ENCODE measurements around the gene BLM. TPM values are rescaled to one million over a fixed set of nuclear protein-coding genes. Genes with fewer than 3 reads are reported as not detected.
"Not testable (repeated sequence)": the region's sequence is repeated elsewhere in the genome, so short reads cannot be mapped to it uniquely, and the experiment has no call there.

BLM gene
- total and polyA plus RNA-seq, 8 donors = 3.7 to 13.1 (median 8.7) TPM

DNA sequence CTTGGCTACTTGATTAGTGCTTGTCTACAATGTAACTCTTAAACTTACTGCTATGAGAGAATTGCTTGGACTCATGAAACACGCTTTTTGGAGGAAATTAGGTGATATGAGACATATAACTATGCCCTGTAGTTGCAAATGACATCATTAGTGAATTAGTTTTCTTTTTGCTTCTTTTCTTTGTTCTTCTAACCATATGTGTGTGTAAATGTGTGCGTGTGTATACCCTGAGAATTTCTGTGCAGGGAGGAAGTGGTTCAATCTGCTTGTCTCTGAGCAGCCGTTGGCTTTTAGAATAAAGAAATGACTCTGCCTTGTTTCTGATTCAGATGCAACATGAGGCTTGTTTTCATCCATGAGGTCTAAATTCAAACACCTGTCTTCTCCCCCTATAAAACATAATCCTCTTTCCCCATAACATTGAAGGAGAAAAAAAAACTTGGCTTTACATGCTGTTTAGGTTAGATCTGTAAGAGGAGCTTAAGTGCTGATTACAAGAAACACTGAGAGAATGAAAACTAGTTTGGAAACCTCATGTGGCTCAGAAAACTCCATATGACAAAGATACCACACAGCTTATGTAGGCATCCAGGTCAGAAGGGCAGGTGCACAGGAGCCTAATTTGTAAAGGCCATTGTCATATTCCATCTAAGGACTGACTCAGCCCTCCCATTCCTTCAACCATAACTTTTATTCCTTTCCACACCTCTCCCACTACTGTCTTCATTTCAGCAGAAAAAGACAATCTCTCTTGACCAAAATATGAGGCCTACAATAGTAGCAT, 30.5 kb upstream of the BLM start:
- intact Hi-C loops (cut with DNase I) = no loop called here
- Histone ChIP-seq H3K4me1 (peaks cover 0 to 12% of the 10 kb centered on the region in 2 donors), H3K9me3 (peaks cover 0 to 11% of the 10 kb centered on the region in 2 donors), H3K4me3 (no peak overlapping the region), H3K27ac (peak overlapping the region in 1 of 2 donors; percentile 16), H3K36me3 (no peaks in the 10 kb centered on the region), H3K27me3 (no peaks in the 10 kb centered on the region)
- TF ChIP-seq, protein P1, sequence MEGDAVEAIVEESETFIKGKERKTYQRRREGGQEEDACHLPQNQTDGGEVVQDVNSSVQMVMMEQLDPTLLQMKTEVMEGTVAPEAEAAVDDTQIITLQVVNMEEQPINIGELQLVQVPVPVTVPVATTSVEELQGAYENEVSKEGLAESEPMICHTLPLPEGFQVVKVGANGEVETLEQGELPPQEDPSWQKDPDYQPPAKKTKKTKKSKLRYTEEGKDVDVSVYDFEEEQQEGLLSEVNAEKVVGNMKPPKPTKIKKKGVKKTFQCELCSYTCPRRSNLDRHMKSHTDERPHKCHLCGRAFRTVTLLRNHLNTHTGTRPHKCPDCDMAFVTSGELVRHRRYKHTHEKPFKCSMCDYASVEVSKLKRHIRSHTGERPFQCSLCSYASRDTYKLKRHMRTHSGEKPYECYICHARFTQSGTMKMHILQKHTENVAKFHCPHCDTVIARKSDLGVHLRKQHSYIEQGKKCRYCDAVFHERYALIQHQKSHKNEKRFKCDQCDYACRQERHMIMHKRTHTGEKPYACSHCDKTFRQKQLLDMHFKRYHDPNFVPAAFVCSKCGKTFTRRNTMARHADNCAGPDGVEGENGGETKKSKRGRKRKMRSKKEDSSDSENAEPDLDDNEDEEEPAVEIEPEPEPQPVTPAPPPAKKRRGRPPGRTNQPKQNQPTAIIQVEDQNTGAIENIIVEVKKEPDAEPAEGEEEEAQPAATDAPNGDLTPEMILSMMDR (IDR thresholded peaks at IDR 0.05) = no peak
- DNase-seq = no peak
- no peak for ATAC-seq

DNA sequence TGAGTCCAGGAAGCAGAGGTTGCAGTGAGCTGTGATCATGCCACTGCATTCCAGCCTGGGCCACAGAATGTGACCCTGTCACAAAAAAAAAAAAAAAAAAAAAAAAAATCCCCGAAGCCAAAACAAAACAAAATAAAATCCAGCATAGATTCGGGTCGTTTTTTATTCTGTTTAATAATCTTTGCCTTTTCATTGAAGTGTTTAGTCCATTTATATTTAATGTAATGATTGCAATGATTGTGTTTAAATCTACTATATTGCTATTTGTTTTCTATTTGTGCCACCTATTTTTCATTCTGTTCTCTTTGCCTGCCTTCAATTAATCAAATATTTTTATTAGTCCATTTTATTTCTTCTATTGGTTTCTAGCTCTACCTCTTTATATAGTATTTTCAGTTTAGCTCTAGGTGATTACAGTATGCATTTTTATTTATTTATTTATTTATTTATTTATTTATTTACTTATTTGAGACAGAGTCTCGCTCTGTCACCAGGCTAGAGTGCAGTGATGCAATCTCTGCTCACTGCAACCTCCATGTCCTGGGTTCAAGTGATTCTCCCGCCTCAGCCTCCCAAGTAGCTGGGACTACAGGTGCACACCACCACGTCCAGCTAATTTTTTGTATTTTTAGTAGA, 27.7 kb upstream of the BLM start:
- DNase-seq; ATAC-seq; H3K27me3 ChIP-seq; intact Hi-C loops (cut with DNase I); H3K36me3 ChIP-seq; H3K4me3 ChIP-seq; H3K27ac ChIP-seq: not testable (repeated sequence)
- H3K9me3 ChIP-seq = peaks cover 0 to 11% of the 10 kb centered on the region in 2 donors
- peaks cover 0 to 12% of the 10 kb centered on the region in 2 donors for H3K4me1 ChIP-seq

DNA sequence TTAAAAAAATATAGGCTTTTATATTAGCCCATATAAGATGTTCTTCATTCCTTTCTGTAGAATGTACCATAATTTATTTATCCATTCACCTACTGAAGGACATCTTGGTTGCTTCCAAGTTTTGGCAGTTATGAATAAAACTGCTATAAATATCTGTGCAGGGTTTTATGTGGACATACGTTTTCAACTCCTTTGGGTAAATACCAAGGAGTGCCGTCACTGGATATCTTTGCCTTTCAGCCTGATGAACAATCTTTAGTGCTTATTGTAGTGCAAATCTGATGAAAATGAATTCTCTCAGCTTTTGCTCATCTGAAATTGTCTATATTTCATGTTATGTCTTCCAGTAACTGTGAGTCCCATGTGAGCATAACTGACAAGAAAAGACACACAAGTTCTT, 26.6 kb upstream of the BLM start:
- Histone ChIP-seq H3K4me1 (peaks cover 0 to 11% of the 10 kb centered on the region in 2 donors), H3K27me3 (no peaks in the 10 kb centered on the region), H3K4me3 (no peak overlapping the region), H3K9me3 (peaks cover 0 to 11% of the 10 kb centered on the region in 2 donors), H3K27ac (no peak overlapping the region), H3K36me3 (no peaks in the 10 kb centered on the region)
- no peak for DNase-seq
- ATAC-seq = no peak
- TF ChIP-seq, protein P1 (IDR thresholded peaks at IDR 0.05) = no peak
- intact Hi-C loops (cut with DNase I) = loop anchor here in 1 of 2 donors (5.0 kb wide), 1 partner anchor 38 kb away; no protein-coding TSS in a partner anchor

DNA sequence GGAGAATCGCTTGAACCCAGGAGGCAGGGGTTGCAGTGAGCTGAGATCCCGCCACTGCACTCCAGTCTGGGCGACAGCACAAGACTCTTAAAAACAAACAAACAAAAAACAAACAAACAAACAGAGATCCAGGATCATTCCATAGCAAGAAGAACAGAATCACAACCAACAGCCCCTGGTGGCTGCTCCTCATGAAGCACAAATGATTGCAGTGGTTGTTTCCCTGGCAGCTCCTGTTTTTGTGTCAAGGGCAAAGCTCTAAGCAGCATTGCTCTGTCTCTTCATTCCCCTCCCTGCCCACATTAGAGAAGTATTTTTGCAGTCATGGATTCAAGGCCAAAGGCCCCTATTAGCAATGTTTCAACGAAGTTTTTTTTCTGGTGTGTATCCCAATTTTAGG, 25.8 kb upstream of the BLM start:
- DNase-seq (no peak), ATAC-seq (no peak)
- H3K27ac ChIP-seq = no peak overlapping the region
- no peak overlapping the region for H3K4me3 ChIP-seq
- H3K4me1 ChIP-seq = peaks cover 0 to 3% of the 10 kb centered on the region in 2 donors
- TF ChIP-seq, protein P1 (IDR thresholded peaks at IDR 0.05) = no peak
- H3K9me3 ChIP-seq = peaks cover 0 to 11% of the 10 kb centered on the region in 2 donors
- H3K36me3 ChIP-seq = no peaks in the 10 kb centered on the region
- intact Hi-C loops (cut with DNase I) = loop anchor here in 1 of 2 donors (5.0 kb wide), 1 partner anchor 39 kb away; no protein-coding TSS in a partner anchor
- no peaks in the 10 kb centered on the region for H3K27me3 ChIP-seq

DNA sequence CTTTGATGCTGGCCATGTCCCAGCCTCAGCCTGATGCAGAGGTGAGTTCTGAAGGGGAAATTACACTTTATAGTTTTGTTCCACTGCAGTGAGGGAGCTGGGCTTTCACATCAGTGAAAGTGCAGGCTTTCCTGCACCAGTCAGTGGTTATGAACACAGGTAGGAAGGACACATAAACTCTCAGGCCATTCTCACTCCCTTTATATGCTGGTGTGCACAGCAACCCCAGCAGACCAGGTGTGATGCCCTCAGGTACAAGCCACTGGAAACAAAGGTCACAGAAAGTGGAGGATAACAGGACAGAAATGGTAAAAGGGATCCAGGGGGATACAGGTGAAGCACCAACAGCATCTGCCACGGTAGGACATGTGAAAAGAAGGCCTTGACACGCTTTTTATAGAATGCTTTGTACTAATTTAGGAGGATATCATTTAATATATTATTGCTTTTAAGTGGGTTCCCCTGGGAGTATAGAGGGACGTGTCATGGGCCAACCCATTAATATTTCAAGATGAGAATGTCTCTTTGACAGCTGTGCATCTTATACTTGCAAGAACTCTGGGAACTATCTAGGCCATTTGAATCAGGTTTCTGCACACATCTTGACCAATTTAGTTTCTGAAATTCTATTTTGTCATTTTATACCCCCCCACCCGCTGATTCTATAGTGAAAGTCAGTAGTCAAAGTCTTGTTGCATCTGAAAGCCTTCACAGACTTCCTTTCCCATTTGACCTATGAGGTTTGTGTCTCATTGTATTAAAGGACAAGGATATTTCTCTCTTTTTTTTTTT, 25.0 kb upstream of the BLM start:
- intact Hi-C loops (cut with DNase I) = loop anchor here in 1 of 2 donors (5.0 kb wide), 1 partner anchor 40 kb away; no protein-coding TSS in a partner anchor

More for the DNA sequence above, 25.0 kb upstream of the BLM start:
- Histone ChIP-seq H3K4me1 (no peaks in the 10 kb centered on the region), H3K27ac (no peak overlapping the region), H3K9me3 (peaks cover 0 to 11% of the 10 kb centered on the region in 2 donors), H3K27me3 (no peaks in the 10 kb centered on the region), H3K36me3 (no peaks in the 10 kb centered on the region), H3K4me3 (no peak overlapping the region)
- ATAC-seq = no peak
- no peak for DNase-seq
- TF ChIP-seq, protein P1 (IDR thresholded peaks at IDR 0.05) = no peak
